T-helper 1 cell treated with Interleukin-12 subunit alpha and Interleukin-12 subunit beta and Interleukin-4 antibody, amounts not matched to agents 30 ng/mL and 1 ng/mL, for 36 hours (primary cell): Measurements from ENCODE around the gene ALPI. TPM values are rescaled to one million over a fixed set of nuclear protein-coding genes. Genes with fewer than 3 reads are reported as not detected.
"Not testable (repeated sequence)": the region's sequence is repeated elsewhere in the genome, so short reads cannot be mapped to it uniquely, and the experiment has no call there.

Experiments
- intact Hi-C: fragments of 100-400 bp; cut with micrococcal nuclease; formaldehyde crosslinking; loops from one replicate; pipeline ENCODE4 v1.15.1; 2024
- total RNA-seq: library from RNA; stranded (reverse); gene quantifications from 2 replicates; pipeline ENCODE4 v1.2.3, GENCODE V29; 2022

The ALPI gene
- total RNA-seq, 1 donor from 2014 or later = not detected

DNA sequence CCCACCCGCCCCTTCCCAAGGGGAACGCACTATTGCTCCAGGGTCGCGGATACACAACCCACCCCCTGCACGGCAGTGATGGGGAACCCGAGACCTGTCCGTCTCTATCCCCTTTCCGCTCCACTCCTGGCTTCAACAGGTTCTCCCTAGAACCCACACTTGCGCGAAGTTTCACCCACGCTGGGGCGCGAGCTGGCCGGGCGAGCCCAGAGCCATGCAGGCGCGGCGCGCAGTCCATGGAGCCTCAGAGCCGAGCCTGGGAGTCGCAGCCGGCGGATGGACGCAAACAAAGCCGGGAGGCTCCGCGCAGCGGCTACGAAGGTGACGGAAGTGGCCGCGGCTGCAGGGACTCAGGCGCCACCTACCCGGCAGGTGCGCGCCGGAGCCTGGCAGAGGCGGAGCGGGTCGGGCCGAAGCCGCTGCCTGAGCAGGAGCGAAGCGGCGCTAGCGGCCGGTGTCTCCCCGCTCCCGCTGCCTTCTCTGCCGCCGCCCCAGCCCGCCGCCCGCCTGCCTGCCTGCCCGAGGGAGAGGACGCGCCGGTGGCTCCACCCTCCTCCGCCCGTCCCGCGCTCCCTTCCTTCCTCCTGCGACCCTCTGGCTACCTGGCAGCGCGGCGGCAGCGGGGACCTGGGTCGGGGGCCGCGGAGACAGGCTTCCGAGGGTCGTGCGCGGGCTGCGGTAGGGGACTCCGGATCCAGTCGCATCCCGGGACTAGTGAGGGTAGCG, 35.3 kb upstream of the ALPI start:
- intact Hi-C loops = loop anchor here (5.0 kb wide), 1 partner anchor 68 kb away; no protein-coding TSS in a partner anchor

DNA sequence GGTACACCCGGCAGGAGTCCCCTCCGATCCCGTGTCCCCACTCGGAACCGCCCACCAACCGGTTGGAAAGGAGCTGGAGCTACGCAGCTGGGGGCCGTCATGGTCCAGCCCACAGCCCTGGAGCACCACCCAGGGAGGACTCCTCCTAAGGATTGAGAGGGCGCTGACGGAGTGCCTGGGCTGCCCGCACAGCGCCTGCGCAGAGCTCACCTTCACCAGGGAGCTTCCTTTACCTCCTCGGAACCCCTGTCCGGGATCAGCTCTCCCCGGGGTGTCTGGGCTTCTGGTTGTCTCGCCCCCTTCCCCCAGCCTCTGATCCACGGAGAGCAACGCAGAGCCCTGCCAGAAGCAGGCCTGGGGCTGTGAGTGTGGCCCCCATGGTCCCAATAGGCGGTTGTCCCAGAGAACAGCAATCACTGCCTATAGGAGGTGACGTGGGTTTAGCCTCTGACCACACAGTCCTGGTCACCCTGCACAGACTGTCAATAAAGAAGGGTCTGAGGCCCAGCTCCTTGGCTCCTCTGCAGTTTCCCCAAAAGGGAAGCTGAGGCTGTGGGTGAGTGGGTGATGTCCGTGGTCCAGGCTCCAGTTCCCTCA, 34.7 kb upstream of the ALPI start:
- intact Hi-C loops = loop anchor here (5.0 kb wide), 1 partner anchor 69 kb away; no protein-coding TSS in a partner anchor

DNA sequence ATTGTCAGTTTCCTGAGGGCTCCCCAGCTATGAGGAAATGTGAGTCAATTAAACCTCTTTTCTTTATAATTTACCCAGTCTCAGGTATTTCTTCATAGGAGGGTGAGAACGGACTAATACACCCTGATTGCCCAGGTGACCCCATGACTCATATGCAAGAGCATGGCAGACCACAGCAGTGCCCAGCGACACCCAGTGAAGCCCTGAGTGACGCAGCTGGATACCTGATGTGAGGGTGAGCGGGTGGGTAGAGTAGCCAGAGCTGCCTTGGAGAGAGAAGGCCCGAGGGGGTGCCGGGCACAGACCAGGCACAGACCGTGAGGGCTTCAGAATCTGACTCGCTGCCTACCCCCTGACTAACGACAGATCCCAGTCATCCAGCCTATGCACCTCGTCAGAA, 33.9 kb upstream of the ALPI start:
- intact Hi-C loops = loop anchor here (5.0 kb wide), 1 partner anchor 70 kb away; no protein-coding TSS in a partner anchor

DNA sequence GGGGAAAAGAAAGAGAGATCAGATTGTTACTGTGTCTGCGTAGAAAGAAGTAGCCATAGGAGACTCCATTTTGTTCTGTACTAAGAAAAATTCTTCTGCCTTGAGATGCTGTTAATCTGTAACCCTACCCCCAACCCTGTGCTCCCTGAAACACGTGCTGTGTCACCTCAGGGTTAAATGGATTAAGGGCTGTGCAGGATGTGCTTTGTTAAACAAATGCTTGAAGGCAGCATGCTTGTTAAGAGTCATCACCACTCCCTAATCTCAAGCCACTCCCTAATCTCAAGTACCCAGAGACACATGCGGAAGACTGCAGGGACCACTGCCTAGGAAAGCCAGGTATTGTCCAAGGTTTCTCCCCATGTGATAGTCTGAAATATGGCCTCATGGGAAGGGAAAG, 33.0 kb upstream of the ALPI start:
- intact Hi-C loops = loop anchor here (5.0 kb wide), 1 partner anchor 71 kb away; no protein-coding TSS in a partner anchor

DNA sequence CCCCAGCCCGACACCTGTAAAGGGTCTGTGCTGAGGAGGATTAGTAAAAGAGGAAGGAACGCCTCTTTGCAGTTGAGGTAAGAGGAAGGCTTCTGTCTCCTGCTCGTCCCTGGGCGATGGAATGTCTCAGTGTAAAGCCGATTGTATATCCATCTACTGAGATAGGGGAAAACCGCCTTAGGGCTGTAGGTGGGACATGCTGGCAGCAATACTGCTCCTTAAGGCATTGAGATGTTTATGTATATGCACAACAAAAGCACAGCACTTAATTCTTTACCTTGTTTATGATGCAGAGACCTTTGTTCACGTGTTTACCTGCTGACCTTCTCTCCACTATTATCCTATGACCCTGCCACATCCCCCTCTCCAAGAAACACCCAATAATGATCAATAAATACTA, 32.5 kb upstream of the ALPI start:
- intact Hi-C loops = loop anchor here (5.0 kb wide), 1 partner anchor 71 kb away; no protein-coding TSS in a partner anchor

DNA sequence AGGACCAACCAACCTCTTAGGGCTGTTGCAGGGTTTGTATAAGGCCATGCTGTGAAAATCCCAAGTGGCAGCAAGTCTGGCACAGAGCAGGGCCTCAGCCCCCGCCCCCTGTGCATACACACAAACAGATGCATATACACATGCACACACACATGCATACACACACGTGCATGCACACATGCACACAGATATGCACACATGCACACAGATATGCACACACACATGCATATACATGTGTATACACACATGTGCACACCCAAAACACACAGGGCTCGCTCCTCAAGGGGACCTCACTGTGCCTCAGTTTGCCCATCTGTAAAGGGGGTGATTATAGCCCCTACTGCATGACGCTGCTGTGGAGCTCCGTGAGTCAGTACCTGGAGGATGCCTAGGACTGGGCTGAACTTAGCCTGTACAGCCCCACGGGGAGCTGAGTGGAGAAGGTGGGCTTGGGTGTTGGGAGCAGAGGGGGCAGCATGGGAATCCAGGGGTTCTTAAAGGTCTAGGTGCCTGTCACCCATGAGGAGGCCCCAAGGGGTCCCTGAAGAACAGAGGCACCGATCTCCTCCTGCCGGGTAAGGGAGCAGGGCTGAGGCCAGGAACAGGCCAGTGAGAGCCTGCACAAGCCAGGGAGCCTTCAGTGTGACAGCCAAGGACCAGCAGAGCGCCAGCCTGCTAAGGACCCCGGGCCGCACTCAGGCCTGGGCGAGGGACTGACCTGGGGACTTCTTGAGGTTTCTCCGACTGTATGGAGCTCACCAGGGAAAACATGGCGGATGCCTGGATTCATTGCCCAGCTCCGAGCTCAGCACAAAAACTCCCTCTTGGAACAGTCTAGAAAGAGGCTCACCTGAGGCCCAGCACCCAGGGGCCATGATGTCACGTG, 24.0 kb upstream of the ALPI start:
- intact Hi-C loops = no loop called here

DNA sequence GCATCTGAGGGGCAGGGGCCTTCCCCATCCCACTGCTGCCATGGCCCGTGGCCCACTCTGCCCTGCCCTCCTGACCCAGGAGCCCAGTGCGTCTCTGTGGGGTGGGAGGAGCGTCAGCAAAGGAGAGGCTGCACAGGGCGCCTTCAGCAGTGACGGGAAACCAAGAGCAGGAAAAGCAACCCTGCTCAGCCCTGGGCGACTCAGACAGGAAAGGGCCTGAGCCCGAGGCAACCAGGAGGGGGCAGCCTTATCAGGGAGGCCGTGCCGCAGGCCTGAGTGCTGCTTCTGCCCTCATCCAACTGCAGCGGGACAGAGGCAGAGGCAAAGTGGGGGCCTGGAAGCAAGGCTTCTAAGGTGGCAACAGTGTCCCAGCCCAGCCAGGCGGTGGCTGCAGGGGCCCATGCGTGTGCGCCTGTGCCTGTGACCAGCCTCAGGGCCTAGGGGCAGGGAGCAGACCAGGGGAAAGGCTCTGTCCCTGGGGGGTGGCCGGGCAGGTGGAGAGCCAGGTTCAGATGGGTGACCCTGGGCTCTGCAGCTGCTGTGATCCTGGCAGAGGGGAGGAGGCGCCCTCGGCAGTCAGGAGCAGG, 23.3 kb upstream of the ALPI start:
- intact Hi-C loops = no loop called here

DNA sequence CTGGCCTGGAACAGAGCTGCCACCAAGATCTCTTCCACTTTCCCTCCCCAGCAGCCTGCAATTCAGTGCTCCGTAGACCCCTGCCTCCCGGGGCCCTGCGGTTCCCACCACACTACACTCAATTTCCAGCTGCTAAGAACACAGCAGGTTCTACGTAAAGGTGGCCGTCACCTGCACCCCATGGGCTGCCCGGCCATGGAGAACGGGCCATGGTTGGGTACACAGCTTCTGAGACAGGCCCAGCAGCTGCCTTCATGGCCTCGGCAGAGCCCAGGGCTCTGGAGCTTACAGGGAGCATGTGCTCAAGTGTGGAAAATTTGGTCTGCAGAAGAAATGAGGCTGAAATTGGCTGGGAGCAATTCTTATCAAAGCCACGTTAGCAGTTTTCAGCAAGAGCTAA, 22.3 kb upstream of the ALPI start:
- intact Hi-C loops = not testable (repeated sequence)

DNA sequence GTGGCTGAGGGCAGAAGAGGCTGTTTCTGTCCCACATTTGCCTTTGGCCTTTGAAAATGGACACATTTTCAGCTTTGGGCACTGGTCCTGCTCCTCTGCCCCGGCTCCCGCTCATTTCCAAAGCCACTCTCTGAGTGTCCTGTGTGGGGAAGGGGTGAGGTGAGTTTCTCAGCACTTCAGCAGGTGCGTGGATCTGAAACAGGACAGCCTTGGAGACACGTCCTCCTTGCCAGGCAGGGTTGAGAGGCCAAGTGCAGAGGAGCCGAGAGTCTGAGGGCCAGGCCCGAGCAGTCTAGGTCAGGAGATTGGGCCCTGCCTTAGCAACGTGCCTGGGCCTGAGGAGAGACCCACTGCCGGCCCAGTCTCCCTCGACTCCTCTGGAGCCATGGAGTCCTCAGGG, 21.9 kb upstream of the ALPI start:
- intact Hi-C loops = no loop called here

DNA sequence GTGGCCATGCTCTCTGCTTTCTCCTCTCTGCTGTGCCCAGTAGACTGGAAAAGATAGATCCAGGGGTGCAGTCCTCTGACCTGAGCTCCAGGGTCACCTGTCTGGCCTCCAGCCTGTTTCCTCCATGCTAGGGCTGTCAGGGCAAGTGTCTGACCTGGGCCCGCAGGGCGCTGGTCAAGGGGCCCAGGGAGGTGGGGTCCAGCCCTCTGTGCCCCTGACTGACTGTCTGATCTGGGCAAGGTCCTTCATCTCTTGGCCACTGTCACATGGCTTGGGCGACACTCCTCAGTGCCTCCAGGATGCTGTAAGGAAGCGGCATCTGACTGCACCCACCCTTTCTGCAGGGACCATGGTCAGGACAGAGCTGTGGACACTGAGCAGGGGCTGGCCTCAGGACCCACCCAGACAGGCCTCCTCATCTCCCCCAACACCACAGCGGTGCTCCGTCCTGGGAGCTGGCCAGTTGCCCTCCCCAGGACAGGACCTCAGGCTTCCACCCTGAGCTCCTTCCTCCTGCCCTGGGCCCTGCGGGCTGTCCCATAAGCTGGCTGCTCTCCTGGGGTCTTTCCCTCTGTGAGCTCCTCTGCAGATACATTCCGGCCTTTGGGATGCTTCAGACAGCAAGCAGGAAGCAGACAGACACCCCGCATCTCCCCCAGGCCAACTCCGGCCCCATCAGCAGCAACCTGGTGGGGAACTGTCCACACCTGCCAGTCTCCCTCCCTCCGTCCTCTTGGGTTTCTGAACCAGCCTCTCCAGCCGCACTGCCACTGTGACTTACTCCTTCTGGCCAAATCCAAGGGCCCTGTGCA, 21.2 kb upstream of the ALPI start:
- intact Hi-C loops = no loop called here

DNA sequence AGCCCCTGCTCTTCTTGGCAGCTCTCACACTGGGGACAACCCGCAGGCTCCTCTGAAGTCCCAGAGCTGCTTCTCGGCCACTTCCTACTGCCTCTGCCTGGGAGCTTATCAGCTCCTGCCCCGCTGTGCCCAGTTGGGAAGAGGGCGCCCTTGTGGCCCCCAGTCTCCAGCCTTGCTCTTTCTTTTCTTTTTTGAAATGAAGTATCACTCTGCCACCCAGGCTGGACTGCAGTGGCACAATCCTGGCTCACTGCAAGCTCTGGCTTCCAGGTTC, 20.6 kb upstream of the ALPI start:
- intact Hi-C loops = no loop called here

DNA sequence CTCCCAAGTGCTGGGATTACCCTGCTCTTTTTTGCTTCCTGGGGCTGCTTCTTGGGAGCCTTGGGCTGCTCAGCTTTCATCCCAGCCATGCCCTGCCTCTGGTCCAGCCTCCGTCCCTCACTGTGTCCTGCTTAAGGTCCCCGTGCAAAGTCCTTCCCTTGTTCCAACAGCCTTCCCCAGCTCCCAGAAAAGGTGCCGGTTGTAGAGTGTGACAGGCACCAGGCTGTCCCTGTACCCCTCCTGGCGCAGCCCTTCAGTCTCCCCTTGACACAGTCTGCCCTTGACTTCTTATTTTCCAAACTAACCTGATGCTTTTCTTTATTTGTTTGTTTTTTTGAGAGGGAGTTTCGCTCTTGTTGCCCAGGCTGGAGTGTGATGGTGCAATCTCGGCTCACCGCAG, 20.1 kb upstream of the ALPI start:
- intact Hi-C loops = no loop called here

DNA sequence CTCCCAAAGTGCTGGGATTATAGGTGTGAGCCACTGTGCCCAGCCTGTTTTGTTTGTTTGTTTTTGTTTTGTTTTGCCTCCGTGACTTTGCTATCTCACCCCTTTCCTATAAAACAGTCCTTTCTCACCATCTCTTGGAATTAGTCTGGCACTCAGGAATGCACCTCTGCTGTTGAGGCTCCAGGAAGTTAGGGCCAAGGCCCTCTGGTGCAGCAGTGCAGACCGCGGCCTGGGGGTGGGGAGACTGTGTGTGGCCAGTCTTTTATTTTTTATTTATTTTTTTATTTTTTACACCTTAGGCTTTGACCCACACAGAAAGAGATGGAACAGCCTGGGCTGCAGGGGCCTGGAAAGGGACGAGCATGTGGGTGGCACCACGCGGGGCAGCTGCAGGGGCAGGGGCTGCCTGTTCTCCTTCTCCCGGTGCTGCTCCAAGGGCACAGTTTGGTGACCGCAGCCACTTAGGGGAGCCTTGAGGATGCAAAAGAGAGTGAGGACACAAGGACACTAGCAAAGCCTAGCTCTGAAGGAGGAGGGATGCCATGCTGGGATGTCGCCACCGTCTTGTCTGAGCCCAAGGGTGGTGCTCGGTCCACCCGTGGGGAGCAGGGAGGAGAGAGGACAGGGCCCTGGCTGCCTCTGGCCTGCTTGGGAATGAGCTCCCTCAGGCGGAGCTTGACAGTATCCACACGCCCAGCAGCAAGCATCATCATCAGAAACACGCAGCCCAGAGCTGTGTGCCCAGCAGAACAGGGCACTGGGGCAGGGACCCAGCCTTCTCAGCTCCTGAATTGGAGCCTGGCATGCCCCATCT, 19.4 kb upstream of the ALPI start:
- intact Hi-C loops = no loop called here

DNA sequence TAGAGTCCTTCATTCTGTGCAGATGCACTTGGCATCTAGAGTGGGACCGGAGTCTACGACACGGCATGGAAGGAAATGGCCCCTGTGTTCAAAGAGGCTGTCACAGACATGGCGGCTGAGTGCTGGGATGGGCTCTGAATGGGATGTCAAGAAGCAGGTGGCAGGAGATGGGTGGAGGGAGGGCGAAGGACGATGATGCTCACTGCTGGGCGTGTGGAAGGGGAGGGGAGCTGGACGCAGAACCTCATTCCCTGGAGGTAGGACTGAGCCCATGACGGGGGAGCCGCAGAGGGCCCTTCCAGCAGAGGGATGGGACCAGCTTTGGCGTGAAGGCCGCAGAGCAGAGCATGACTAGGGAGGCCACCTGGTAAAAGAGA, 18.8 kb upstream of the ALPI start:
- intact Hi-C loops = no loop called here

DNA sequence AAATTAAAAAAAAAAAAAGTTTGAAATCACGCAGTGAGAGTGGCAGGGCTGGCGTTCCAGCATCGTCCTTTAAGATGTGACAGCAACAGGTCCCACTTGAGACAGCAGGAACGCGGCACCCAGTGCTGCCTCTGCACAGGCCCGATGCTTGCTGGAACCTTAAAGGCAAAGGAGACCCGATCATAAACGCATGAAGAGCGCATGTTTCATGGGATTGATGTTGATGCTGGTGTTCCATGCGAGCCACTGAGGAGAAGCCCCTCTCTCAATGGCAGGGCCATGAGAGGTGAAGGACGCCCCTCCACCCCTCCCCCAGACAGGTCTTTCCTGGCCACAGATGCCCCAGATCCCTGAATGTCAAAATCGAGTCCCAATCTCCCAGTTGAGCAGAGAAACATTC, 17.9 kb upstream of the ALPI start:
- intact Hi-C loops = no loop called here

DNA sequence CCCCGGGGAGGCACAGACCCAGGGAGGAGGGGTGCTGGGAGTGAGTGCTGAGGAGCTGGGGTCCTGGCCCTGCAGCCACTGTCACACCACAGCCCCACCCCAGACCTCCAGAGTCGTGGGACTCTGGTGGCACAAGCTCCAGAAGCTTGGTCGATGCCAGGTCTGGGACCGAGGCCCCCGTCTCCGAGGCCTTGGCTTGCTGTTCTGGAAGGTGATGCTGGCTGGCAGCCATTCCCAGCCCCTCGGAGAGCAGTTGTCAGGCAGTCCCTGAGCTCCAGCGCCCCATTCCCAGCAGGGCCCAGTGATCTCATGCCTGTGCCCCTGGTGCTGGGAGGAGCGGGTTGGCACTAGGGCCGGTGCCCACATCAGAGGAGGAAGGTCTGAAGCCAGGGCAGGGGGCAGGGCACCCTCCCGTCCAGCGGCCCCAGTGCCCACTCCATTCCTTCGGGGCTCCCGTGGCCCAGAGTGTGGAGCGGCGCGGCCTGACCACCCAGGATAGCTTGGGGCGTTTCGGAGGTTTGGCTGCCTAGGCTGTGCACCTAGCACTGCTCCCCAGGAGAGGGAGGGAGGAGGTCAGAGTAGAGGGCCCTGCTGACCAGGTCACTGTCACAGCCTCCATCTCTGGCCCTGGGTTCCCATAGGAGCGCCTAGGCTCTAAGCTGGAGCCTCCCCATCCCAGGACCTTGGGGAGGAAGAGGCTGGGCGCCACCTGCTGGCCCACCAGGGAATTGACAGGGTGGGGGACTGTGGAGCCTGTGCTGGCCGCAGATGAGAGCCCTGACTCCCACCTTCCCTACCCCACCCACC, 16.8 kb upstream of the ALPI start:
- intact Hi-C loops = no loop called here

DNA sequence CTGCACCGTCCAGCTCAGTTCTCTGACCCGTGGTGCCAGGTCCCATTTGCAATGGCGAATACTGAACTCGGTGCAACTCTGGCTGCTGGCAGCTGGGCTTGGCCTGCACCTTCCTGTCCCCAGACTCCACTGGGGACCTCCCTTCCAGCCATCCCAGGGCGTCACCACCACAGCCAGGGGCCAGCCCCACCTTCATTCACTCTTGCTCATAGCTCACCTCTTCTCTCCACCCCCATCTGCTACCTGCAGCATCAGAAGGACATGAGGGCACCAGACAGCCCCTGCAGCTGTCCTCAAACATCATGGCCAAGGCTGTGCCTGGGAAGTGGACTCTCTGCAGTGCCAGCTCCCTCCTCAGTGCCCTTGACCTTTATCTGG, 16.2 kb upstream of the ALPI start:
- intact Hi-C loops = loop anchor here (1.0 to 2.0 kb wide), 6 partner anchors 75 to 533 kb away; no protein-coding TSS in a partner anchor

DNA sequence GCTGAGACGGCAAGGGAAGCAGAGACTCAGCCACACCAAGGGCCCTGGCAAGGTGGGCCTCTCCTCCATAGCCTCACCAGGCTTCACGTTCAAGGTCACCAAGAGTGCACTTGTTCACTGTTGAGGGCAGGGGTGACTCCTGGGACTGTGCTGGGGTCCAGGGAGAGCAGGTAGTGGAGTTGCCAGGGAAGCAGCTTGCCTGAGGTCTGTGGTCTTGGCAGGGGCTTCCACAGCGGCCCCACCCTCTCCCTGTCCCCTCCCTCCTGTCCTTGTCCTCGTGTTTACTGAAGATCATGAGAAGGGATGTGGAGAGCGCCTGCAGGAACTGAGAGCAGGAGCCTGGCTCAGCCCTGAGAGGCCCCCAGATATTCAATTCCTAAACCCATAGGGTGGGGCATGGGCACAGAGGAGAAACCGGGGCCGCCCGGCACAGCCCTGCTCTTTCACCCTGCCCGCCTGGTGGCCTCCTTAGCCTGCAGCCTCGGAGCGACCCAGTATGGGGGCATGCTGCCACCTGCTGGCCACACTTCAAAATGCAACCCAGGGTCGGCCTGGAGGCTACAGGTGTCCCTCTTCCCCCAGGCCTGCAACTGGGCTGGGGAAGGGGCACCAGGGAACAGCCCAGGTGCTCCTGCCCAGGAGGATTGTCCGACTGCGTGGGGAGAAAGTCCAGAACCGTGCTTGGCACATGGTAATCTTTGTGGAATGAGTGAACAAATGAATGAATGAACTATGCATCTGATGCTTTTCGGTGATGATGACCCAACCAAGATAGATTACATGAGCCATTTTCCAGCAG, 15.5 kb upstream of the ALPI start:
- intact Hi-C loops = loop anchor here (1.0 to 2.0 kb wide), 6 partner anchors 76 to 534 kb away; no protein-coding TSS in a partner anchor
